ENCODE measurements around the gene C18orf32.
"Not testable (repeated sequence)": the region's sequence is repeated elsewhere in the genome, so short reads cannot be mapped to it uniquely, and the experiment has no call there.

C18orf32 gene

GRCh38 chr18:49479381-49480137 lies 7.5 kb downstream of the C18orf32 start:
- no peaks in the 10 kb centered on the region for H3K9me3 Mint-ChIP-seq
- DNase-seq = no peak
- peak overlapping the region; percentile 9 for H3K27ac Mint-ChIP-seq
- no peaks in the 10 kb centered on the region for H3K4me1 Mint-ChIP-seq
- peaks cover 54% of the 10 kb centered on the region for H3K36me3 Mint-ChIP-seq (ENCODE audit: low read depth)
- H3K4me3 Mint-ChIP-seq = no peak overlapping the region
- no peaks in the 10 kb centered on the region for H3K27me3 Mint-ChIP-seq (ENCODE audit: low read depth, poor library complexity)
- TF ChIP-seq CTCF (IDR thresholded peaks at IDR 0.05) = no peak

- H3K27ac Mint-ChIP-seq = peak overlapping the region; percentile 85
- no peak for DNase-seq
These were observed 10.2 kb downstream of the C18orf32 start for GRCh38 chr18:49476664-49477411.

GRCh38 chr18:49474935-49475334 lies 12.1 kb downstream of the C18orf32 start:
- peaks cover 25% of the 10 kb centered on the region for H3K36me3 Mint-ChIP-seq (ENCODE audit: low read depth)
- not testable (repeated sequence) for DNase-seq; H3K27ac Mint-ChIP-seq; H3K9me3 Mint-ChIP-seq; H3K4me3 Mint-ChIP-seq; H3K4me1 Mint-ChIP-seq; H3K27me3 Mint-ChIP-seq (ENCODE audit: low read depth, poor library complexity)

More at GRCh38 chr18:49476664-49477411, 10.2 kb downstream of the C18orf32 start:
- Mint-ChIP-seq H3K4me1 (peaks cover 7% of the 10 kb centered on the region), H3K4me3 (no peak overlapping the region), H3K9me3 (no peaks in the 10 kb centered on the region), H3K36me3 (ENCODE audit: low read depth) (peaks cover 40% of the 10 kb centered on the region), H3K27me3 (ENCODE audit: low read depth, poor library complexity) (peaks cover 5% of the 10 kb centered on the region)
- no peak for TF ChIP-seq CTCF (IDR thresholded peaks at IDR 0.05)

GRCh38 chr18:49473721-49474120 lies 13.3 kb downstream of the C18orf32 start:
- Mint-ChIP-seq H3K9me3 (no peaks in the 10 kb centered on the region), H3K27me3 (ENCODE audit: low read depth, poor library complexity) (peaks cover 9% of the 10 kb centered on the region), H3K4me1 (peaks cover 7% of the 10 kb centered on the region), H3K36me3 (ENCODE audit: low read depth) (peaks cover 13% of the 10 kb centered on the region), H3K27ac (peak overlapping the region; percentile 72), H3K4me3 (no peak overlapping the region)
- no peak for DNase-seq
- TF ChIP-seq CTCF (IDR thresholded peaks at IDR 0.05) = no peak

GRCh38 chr18:49472459-49472858 lies 14.6 kb downstream of the C18orf32 start:
- no peak overlapping the region for H3K4me3 Mint-ChIP-seq
- H3K4me1 Mint-ChIP-seq = peaks cover 7% of the 10 kb centered on the region

More at GRCh38 chr18:49472459-49472858, 14.6 kb downstream of the C18orf32 start:
- no peak for DNase-seq
- H3K9me3 Mint-ChIP-seq = no peaks in the 10 kb centered on the region
- TF ChIP-seq CTCF (IDR thresholded peaks at IDR 0.05) = no peak
- peaks cover 13% of the 10 kb centered on the region for H3K36me3 Mint-ChIP-seq (ENCODE audit: low read depth)
- peaks cover 9% of the 10 kb centered on the region for H3K27me3 Mint-ChIP-seq (ENCODE audit: low read depth, poor library complexity)
- no peak overlapping the region for H3K27ac Mint-ChIP-seq
